ENCODE data around the gene SRD5A3.
A peak's percentile ranks its signal among the peaks of the same experiment; 100 is the strongest.

The SRD5A3 gene

GRCh38 chr4:55409468-55410171, 63.6 kb downstream of the SRD5A3 start:
- DNase-seq (ENCODE audit: low spot score) = peak; percentile 16
- peak; percentile 31 for TF ChIP-seq CTCF (IDR thresholded peaks at IDR 0.05; ENCODE audit: extremely low read depth, missing control alignments)

- TF ChIP-seq CTCF (IDR thresholded peaks at IDR 0.05; ENCODE audit: extremely low read depth, missing control alignments) = no peak
- no peak for DNase-seq (ENCODE audit: low spot score)
Observed at GRCh38 chr4:55410431-55410830, 64.4 kb downstream of the SRD5A3 start.

GRCh38 chr4:55411621-55412020, 65.6 kb downstream of the SRD5A3 start:
- DNase-seq (ENCODE audit: low spot score) = no peak
- TF ChIP-seq CTCF (IDR thresholded peaks at IDR 0.05; ENCODE audit: extremely low read depth, missing control alignments) = no peak

- no peak for DNase-seq (ENCODE audit: low spot score)
- no peak for TF ChIP-seq CTCF (IDR thresholded peaks at IDR 0.05; ENCODE audit: extremely low read depth, missing control alignments)
Observed at GRCh38 chr4:55416176-55416575, 70.1 kb downstream of the SRD5A3 start.
